Activated CD8-positive, alpha-beta memory T cell treated with anti-CD3 and anti-CD28 coated beads, Interleukin-2, amount 50 U/mL, for 24 hours (primary cell): Measurements from ENCODE around the gene TXNDC12.
"Not testable (repeated sequence)": the region's sequence is repeated elsewhere in the genome, so short reads cannot be mapped to it uniquely, and the experiment has no call there.

Experiments used
- DNase-seq: peaks from one replicate; pipeline ENCODE4 v3.0.0-alpha.2; 2020; ENCODE audit errors: extremely low read depth

Gene TXNDC12

DNA sequence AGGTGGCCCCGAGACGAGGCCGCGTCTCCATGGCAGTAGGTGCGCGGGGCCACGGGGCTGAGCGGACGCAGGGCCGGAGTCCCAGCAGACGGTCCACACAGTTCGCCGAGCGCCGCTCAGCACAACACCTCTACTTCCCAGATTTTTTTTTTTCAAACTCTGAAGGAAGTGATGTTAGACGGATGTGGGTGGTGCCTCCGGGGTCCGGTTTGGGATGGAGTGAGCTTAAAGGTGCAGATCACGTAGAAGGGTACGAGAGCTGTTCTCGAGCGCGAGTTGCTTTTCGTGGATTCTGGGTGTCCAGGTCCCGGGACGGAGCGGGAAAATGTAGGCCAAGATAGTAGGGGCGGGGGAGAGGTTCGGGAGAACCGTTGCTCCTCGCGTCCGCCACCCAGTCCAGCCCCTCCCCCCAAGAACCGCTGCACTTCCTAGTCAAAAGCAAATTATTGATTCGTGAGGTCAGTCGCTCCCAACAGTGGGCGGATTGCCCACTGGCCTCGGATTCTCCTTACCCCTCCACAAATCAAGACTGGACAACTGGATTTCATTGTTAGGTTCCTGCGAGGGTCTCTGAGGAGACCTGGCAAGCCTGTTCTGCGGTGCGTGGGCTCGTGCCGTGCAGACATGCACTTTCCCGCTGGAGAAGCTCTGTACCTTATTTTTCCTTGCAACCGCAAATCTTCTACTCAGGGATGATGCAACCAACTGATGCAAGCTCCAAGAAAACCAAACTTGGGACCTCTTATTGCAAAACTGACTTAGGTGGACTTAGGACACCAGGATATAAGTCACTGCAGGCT lies at the start of gene TXNDC12:
TXNDC12 (minus strand) TSS at position 126 of the 800 bp plus-strand sequence; CDS start at position 31, 95 bp downstream.
- DNase-seq, result peak; percentile 6

GRCh38 chr1:52102336-52103013 lies 47.5 kb upstream of the TXNDC12 start:
- DNase-seq, result no peak

- DNase-seq, result no peak
Observed at GRCh38 chr1:52098139-52098871, 43.3 kb upstream of the TXNDC12 start.

DNA sequence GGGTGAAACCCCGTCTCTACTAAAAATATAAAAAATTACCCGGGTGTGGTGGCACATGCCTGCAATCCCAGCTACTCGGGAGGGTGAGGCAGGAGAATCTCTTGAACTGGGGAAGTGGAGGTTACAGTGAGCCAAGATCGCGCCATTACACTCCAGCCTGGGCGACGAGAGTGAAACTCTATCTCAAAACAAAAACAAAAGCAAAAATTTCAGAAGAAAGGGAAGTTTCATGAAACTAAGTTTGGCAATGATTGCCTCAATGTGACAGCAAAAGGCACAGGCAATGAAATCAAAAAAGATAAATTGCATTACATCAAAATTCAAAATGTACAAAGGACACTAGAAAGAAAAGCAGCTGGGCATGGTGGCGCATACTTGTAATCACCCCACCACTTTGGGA lies 41.2 kb upstream of the TXNDC12 start:
- DNase-seq, result no peak

GRCh38 chr1:52094300-52094699 lies 39.3 kb upstream of the TXNDC12 start:
- not testable (repeated sequence) for DNase-seq

DNA sequence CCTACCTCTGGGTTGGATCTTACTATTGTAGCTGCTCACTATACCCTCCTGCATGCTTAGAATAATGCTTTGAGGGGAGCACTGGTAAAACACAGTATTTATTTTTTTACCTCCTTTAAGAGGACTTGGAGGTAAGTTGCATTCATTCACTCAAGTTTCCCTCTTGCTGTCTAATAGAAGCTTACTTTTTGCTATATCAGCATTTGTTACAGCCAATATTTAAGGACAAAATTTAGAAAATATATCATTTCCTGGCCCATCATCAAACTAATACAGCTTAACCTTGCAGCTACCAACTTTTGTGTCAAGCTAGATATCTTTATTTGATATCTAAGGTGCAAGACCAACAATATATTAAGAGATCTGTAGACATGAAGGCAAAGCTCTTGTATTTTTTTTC lies 32.9 kb upstream of the TXNDC12 start:
- not testable (repeated sequence) for DNase-seq

DNA sequence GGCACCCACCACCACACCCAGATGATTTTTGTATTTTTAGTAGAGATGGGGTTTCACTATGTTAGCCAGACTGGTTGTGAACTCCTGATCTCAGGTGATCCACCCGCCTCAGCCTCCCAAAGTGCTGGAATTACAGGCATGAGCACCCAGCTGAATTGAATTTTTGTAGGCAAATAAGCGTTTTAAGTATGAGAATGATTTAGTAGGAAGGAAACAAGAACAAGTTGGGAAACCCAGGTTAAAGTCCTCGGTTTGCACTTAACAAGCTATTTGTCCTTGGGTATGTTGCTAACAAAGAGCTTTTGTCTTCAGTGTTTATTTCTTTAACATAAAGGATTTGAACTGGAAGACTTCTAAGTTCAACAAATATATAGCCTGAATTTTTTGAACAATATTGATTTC lies 25.0 kb upstream of the TXNDC12 start:
- no peak for DNase-seq

- not testable (repeated sequence) for DNase-seq
Observed at GRCh38 chr1:52077277-52077676, 22.3 kb upstream of the TXNDC12 start.

DNA sequence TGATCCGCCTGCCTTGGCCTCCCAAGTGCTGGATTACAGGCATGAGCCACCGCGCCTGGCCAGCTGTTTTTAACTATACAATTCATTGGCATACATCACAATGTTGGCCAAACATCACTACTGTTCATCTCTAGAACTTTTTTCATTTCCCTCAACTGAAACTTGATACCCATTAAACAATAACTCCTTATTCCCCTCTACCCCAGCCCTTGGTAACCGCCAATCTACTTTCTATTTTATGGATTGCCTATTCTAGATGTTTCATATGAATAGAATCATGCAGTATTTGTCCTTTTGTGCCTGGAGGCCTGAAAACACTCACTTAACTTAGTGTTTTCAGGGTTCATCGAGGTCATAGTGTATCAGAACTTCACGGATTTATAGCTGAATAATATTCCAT lies 17.3 kb upstream of the TXNDC12 start:
- no peak for DNase-seq

GRCh38 chr1:52070704-52071103 lies 15.7 kb upstream of the TXNDC12 start:
- DNase-seq, result no peak

DNA sequence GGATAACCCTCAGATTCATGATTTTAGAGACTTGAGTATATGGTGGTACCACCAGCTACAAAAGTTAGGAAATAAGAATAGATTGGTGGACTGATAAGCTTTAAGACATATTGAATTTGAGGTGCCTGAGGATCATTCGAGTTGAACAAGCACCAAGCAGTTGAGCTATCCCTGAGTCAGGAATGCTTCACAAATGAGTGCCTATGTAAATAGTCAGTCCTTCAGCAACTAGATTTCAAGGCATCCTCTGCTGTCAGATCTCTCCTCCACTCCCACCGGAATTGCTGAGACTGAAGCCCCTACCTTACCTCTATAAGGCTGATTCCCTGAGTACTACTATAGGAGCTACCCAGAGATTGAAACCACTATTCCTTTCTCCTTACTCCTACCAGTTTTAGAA lies 8.2 kb upstream of the TXNDC12 start:
- DNase-seq, result no peak

DNA sequence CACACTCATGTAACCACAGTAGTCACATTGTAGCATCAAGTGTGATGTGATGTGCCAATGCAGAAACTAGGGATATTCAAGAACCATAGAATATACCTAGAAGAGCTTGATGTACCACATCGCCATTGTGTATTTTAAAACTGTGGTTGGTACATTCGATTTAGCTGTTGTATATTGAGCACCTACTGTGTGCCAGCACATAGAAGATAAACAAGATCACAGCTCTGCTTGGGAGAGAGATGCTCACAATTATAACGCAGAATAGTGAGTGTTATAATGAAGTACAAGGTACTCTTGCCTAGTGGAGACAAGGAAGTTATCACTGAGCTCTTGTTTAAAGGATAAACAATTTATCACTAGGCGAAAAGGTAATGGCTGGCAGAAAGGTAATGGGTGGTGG lies 5.8 kb upstream of the TXNDC12 start:
- no peak for DNase-seq

GRCh38 chr1:52059888-52060287 lies 4.9 kb upstream of the TXNDC12 start:
- no peak for DNase-seq

DNA sequence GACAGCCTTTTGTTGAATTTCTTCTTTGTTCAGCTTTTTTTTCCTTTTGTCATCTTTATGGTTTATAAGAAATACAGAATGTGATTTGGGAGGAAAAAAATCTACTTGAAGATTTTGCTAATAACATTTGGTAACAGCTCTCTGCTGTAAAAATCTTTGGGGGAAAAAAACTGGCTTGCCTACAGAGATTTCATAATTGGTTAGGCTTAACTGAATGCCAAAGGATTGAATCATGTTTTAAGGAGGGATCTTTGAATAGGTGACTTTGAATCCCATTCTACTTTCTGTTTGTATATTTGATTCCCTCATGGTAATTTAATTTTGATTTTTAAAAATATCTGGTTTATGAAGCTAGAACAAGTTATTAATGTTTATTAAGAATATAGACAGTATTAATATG lies 4.3 kb upstream of the TXNDC12 start:
- DNase-seq, result no peak

DNA sequence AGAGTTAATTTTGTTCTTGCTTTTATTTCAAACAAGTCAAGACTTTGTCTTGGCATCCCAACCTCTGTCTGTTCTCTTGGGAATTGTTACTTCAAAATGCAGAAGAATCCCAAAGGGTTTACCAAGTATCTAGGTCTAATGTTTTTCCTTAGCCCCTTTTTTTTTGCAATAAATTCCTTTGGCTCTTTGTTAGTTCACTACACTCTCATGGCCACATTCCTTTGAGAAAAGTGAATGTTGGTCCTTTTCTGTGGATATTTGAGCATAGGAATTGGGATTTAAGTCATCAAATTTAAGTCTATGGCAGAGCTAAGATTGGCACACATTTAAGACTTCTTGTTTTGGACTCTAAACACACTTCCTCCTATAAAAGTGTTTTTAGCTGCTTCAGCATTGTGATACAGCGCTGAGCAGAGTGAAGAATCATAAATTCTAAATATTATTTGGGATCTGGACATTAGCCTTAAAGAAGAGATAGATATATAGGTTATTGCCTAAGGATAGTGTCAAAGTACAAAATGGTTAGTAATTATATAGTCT lies 3.0 kb upstream of the TXNDC12 start:
- no peak for DNase-seq

DNA sequence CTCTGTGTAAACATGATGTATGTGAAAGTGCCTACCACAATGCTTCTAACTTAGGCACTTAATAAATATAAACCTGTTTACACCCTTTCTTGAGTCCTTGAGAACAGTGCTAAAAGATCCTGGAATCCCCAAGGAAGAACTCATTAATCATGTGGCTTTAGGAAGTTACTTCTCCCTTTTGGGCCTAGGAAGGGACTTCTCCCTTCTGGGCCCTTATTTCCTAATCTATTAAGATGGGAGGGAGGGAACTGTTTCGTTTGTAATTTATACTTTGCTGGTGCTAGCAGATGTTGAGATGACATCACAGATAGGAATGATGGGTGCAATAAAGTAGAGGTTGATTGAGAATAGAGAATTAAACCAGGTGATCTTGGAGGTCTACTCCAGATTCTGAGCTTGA lies 2.3 kb upstream of the TXNDC12 start:
- DNase-seq, result no peak

DNA sequence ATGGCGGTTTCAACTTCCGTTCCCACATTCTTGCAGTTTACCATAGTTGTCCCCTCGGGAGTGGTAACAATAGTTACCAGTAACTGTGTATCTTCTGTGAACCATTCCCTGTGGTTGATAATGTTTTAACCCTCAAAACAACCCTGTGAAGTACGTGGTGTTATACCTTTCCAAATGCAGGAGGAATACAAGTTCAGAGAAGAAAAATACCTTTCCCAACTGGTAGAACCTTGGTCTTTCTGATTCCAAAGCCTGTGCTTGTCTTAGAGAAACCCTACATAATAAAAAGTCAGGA lies 1.9 kb upstream of the TXNDC12 start:
- DNase-seq, result no peak

DNA sequence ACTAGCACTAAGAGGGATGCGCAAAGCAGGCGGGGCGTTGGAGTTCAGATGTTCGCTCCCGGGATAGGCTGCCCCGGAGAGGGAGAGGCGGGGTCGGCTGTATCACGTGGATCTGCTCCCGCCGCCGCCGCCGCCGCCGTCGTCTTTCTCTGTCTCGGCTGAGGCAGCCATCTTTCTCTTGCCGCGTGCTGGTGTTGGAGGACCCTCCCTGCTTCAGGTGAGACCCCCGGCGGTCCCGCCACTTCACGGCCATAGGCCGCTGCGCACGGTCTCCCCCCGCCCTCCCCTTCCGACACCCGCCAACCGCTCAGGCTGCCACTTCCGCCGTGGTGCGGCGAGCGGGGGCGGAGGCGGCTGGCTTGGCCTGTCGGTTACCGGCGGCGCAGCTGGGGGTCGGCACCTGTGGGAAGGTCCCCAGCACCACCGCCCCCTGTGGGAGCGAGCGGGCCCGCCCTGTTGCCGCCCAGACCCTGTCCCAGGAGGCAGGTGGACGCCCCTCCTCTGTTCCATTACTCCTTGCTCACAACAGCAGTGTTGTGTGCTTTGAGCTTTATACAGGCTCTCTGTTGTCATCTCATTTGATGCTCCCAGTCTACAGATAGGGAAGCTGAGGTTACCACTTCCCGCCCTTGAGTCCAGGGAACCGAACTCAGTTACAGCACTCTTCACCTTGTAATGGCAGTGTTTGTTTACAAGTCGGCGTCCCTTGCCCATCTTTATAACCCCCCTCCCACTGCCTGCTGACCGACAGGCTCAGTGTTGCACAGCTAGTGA lies 1.4 kb upstream of the TXNDC12 start, which contains the start of gene BTF3L4:
BTF3L4 (plus strand) TSS at position 133 of the 774 bp plus-strand sequence. CDS start 3,553 bp downstream, outside the sequence.
- DNase-seq, result peak; percentile 85

- no peak for DNase-seq
Observed at GRCh38 chr1:52055866-52056162, 823 bp upstream of the TXNDC12 start.

DNA sequence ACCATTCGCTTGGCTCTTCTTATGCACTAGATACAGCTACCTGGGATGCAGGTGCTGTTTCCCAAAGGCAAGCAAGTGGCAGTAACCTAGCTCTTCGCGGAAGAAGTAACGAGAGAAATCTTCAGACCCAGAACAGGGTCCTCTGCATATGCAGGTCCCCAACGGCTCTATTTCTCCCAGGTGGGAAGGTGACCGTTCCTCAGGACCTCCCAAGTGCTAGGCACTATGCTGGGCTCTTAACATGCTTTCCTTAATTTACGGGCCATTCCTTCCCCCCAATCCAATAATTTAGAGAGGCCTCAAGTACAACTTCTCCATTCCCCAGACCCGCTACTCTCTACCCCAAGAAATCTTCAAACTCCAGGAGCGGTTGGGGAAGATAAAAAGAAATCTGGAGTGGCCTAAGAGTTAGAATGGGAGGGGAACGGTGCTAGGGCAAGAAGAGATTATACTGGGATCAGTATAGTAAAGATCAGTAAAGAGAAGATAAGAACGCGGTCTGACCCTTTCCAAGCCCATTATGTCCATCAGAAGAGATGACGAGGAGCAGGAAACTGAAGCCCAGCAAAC lies 410 bp downstream of the TXNDC12 start:
- no peak for DNase-seq

DNA sequence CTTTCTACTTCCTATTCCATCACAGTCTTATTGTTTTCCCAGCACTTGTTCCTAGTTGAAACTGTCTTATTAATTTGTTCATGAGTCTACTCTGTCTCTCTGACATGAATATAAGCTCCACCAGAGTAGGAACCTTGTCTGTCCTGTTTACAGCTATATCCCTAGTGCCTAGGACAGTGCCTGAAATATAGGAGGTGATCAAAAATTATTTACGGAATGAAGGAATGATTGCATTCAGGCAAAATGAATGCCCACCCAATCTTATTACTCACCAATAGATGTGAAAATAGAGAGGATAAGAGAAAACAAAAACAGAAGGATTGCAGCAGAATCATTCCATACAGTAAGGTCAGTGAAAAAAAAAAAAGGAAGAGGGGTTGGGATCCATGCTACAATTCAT lies 1.1 kb downstream of the TXNDC12 start:
- DNase-seq, result no peak
